Right lobe of liver (tissue), 6 donors: ENCODE data around the gene ZNF460. TPM values are rescaled to one million over a fixed set of nuclear protein-coding genes. Genes with fewer than 3 reads are reported as not detected.

Experiments used
- ATAC-seq, 4 donors: fragments of 200-7000 bp; cut with Tn5 transposase; one replicate each; pipeline ENCODE4 v1.9.1; 2020; ENCODE audit warnings: mild to moderate bottlenecking in 4 of 4, moderate library complexity in 4 of 4
- DNase-seq, 3 donors: peaks; one replicate each; pipeline ENCODE4 v3.0.0-alpha.2; 2020
- H3K27ac ChIP-seq, 3 donors: fragments of 200-600 bp; one replicate each; pipeline ENCODE4 v1.8.0; 2022
- H3K27me3 ChIP-seq, 2 donors: fragments of 200-600 bp; one replicate each; pipeline ENCODE4 v1.8.0; 2022
- H3K36me3 ChIP-seq, 4 donors: fragments of 200-600 bp; sonication (generic) in 1 of 4; one replicate each; pipeline versions ENCODE4 v1.5.1 to v1.8.0; 2017 to 2022; ENCODE audit warnings: control low read depth in 1 of 4
- H3K4me1 ChIP-seq, 4 donors: fragments of 200-600 bp; sonication (generic) in 1 of 4; one replicate each; pipeline versions ENCODE4 v1.5.1 to v1.8.0; 2017 to 2022; ENCODE audit warnings: control low read depth in 1 of 4
- H3K4me3 ChIP-seq, 3 donors: fragments of 200-600 bp; one replicate each; pipeline ENCODE4 v1.8.0; 2022
- H3K9me3 ChIP-seq, 4 donors: fragments of 200-600 bp; sonication (generic) in 1 of 4; one replicate each; pipeline versions ENCODE4 v1.5.1 to v1.8.0; 2017 to 2022; ENCODE audit warnings: control low read depth in 1 of 4
- CTCF ChIP-seq, 4 donors: fragments of 200-600 bp in 3 of 4; fragments of 450-650 bp in 1 of 4; IDR thresholded peaks; one replicate each; pipeline versions ENCODE4 v1.5.1 to v1.8.0; 2016 to 2022; ENCODE audit warnings: antibody characterized with exemption in 4 of 4, mild to moderate bottlenecking in 2 of 4
- POLR2A ChIP-seq: fragments of 450-650 bp; IDR thresholded peaks from one replicate; pipeline ENCODE4 v1.6.1; 2017; ENCODE audit warnings: antibody characterized with exemption, mild to moderate bottlenecking
- WGBS: methylation state at CpG from one replicate; pipeline ENCODE4 v1.1.6; 2018; ENCODE audit warnings: low coverage, low lambda C conversion rate; ENCODE audit not compliant: insufficient coverage; ENCODE audit errors: missing lambda C conversion rate; 5-methylcytosine and 5-hydroxymethylcytosine counted together
- intact Hi-C, 2 donors: fragments of 100-400 bp; cut with DNase I; formaldehyde crosslinking; loops; one replicate each; pipeline versions ENCODE4 v1.11.2 to v1.14.1; 2022
- total RNA-seq, 6 experiments: library from RNA; depleted of rRNA in 2 of 6; stranded (reverse); fragments of >200 nt in 2 of 6; fragmentation: NEBNext Ultra II Directional in 3 of 6; extraction: Animal tissue kit (Norgen Biotek cat#: 25700) in 3 of 6; gene quantifications; one replicate each; pipeline versions ENCODE4 v1.1.0 to v1.2.4, GENCODE V29; 2016 to 2023
- donor health status: DM: no; HTN: yes; CAD: no.
- donor health status: DM: no; HTN: no; CAD: no.
- donor health status: DM: no; HTN: no; CAD: no.
- donor health status: DM: no; HTN: yes; CAD: no.
- donor health status: DM: no; HTN: yes; CAD: no.

ZNF460 gene
- total RNA-seq, 6 experiments from 2014 or later, result 15.7 to 24.2 (median 21.8) TPM

GRCh38 chr19:57262044-57262443 is 18.2 kb upstream of the ZNF460 start:
- ATAC-seq (no peak), DNase-seq (no peak)
- intact Hi-C loops, result no loop called here
- H3K4me3 ChIP-seq, result no peak overlapping the region
- TF ChIP-seq CTCF (IDR thresholded peaks at IDR 0.05) (no peak), POLR2A (no peak)
- no peaks in the 10 kb centered on the region for H3K9me3 ChIP-seq
- peaks cover 0 to 2% (median 0%) of the 10 kb centered on the region in 4 donors for H3K36me3 ChIP-seq
- no peaks in the 10 kb centered on the region for H3K27me3 ChIP-seq
- WGBS, result 96% methylated on average over 3 of the region's 3 CpGs
- no peak overlapping the region for H3K27ac ChIP-seq
- no peaks in the 10 kb centered on the region for H3K4me1 ChIP-seq

GRCh38 chr19:57263244-57263741 is 17.0 kb upstream of the ZNF460 start:
- Histone ChIP-seq H3K27ac (no peak overlapping the region), H3K4me1 (no peaks in the 10 kb centered on the region), H3K36me3 (peaks cover 0 to 2% (median 0%) of the 10 kb centered on the region in 4 donors), H3K9me3 (no peaks in the 10 kb centered on the region), H3K4me3 (no peak overlapping the region), H3K27me3 (no peaks in the 10 kb centered on the region)
- WGBS, result no CpG with 5 or more reads among the region's 1 CpG
- no peak for ATAC-seq
- no peak for DNase-seq
- intact Hi-C loops, result no loop called here
- no peak for TF ChIP-seq CTCF (IDR thresholded peaks at IDR 0.05)
- TF ChIP-seq POLR2A, result no peak

- no peak for TF ChIP-seq CTCF (IDR thresholded peaks at IDR 0.05)
- no peak for TF ChIP-seq POLR2A
- Histone ChIP-seq H3K36me3 (no peaks in the 10 kb centered on the region), H3K27me3 (no peaks in the 10 kb centered on the region), H3K9me3 (no peaks in the 10 kb centered on the region), H3K4me1 (no peaks in the 10 kb centered on the region), H3K4me3 (no peak overlapping the region), H3K27ac (no peak overlapping the region)
- intact Hi-C loops, result no loop called here
- no peak for DNase-seq
- 82% methylated on average over 3 of the region's 3 CpGs for WGBS
- ATAC-seq, result no peak
These were observed 13.0 kb upstream of the ZNF460 start for GRCh38 chr19:57267291-57267690.

GRCh38 chr19:57269515-57270250 is 10.6 kb upstream of the ZNF460 start:
- WGBS, result 70% methylated on average over 4 of the region's 4 CpGs

More at GRCh38 chr19:57269515-57270250, 10.6 kb upstream of the ZNF460 start:
- H3K9me3 ChIP-seq, result no peaks in the 10 kb centered on the region
- H3K4me1 ChIP-seq, result no peaks in the 10 kb centered on the region
- intact Hi-C loops, result no loop called here
- TF ChIP-seq POLR2A, result no peak
- no peak for TF ChIP-seq CTCF (IDR thresholded peaks at IDR 0.05)
- no peaks in the 10 kb centered on the region for H3K27me3 ChIP-seq
- ATAC-seq (no peak), DNase-seq (no peak)
- H3K4me3 ChIP-seq, result no peak overlapping the region
- no peak overlapping the region for H3K27ac ChIP-seq
- no peaks in the 10 kb centered on the region for H3K36me3 ChIP-seq
